Peyer's patch (tissue), 4 donors: ENCODE results near the gene UBE2E2. TPM values are rescaled to one million over a fixed set of nuclear protein-coding genes. Genes with fewer than 3 reads are reported as not detected.

Experiments used
- DNase-seq, 3 donors: peaks; one replicate each; pipeline ENCODE4 v3.0.0-alpha.2; 2017 to 2019
- H3K27ac ChIP-seq, 4 donors: fragments of 200-600 bp; sonication (generic); one replicate each; pipeline ENCODE4 v1.5.1; 2016 to 2019
- H3K27me3 ChIP-seq, 2 donors: fragments of 200-600 bp; sonication (generic); one replicate each; pipeline ENCODE4 v1.5.1; 2019
- H3K36me3 ChIP-seq, 3 donors: fragments of 200-600 bp; sonication (generic); one replicate each; pipeline ENCODE4 v1.5.1; 2016 to 2019
- H3K4me1 ChIP-seq, 4 donors: fragments of 200-600 bp; sonication (generic); one replicate each; pipeline ENCODE4 v1.5.1; 2016 to 2019
- H3K4me3 ChIP-seq, 4 donors: fragments of 200-600 bp; sonication (generic); 1 replicate in 3 of 4; 2 replicates in 1 of 4; pipeline ENCODE4 v1.5.1; 2016 to 2019; ENCODE audit warnings: mild to moderate bottlenecking in 1 of 4
- H3K9me3 ChIP-seq, 4 donors: fragments of 200-600 bp; sonication (generic); one replicate each; pipeline ENCODE4 v1.5.1; 2016 to 2019; ENCODE audit warnings: mild to moderate bottlenecking in 1 of 4
- CTCF ChIP-seq, 6 experiments: fragments of 450-650 bp in 4 of 6; fragments of 200-600 bp in 2 of 6; sonication (generic) in 1 of 6; IDR thresholded peaks; one replicate each; pipeline ENCODE4 v1.5.1; 2017 to 2019; ENCODE audit warnings: antibody characterized with exemption in 6 of 6, mild to moderate bottlenecking in 3 of 6, moderate library complexity in 1 of 6
- POLR2A ChIP-seq, 2 donors: fragments of 450-650 bp; IDR thresholded peaks; one replicate each; pipeline ENCODE4 v1.5.1; 2017; ENCODE audit warnings: antibody characterized with exemption in 2 of 2, mild to moderate bottlenecking in 2 of 2, moderate library complexity in 2 of 2
- total RNA-seq, 4 donors: library from RNA; depleted of rRNA; stranded (reverse); fragments of >200 nt; gene quantifications; one replicate each; pipeline ENCODE4 v1.1.0, GENCODE V29; 2016

UBE2E2 gene
- total RNA-seq, 4 donors from 2014 or later: 0.70 to 37.1 (median 20.8) TPM

- no peak for DNase-seq
- no peaks in the 10 kb centered on the region for H3K4me1 ChIP-seq
- H3K4me3 ChIP-seq: no peak overlapping the region
- no peaks in the 10 kb centered on the region for H3K9me3 ChIP-seq
- H3K36me3 ChIP-seq: no peaks in the 10 kb centered on the region
- no peaks in the 10 kb centered on the region for H3K27me3 ChIP-seq
- no peak for TF ChIP-seq POLR2A (IDR thresholded peaks at IDR 0.05)
- TF ChIP-seq CTCF (IDR thresholded peaks at IDR 0.05): no peak
- no peak overlapping the region for H3K27ac ChIP-seq
These were observed 397.2 kb downstream of the UBE2E2 start for GRCh38 chr3:23600167-23600871.

GRCh38 chr3:23601091-23601822 is 398.1 kb downstream of the UBE2E2 start:
- H3K27ac ChIP-seq: no peak overlapping the region
- no peaks in the 10 kb centered on the region for H3K9me3 ChIP-seq
- no peak overlapping the region for H3K4me3 ChIP-seq
- H3K27me3 ChIP-seq: no peaks in the 10 kb centered on the region
- no peaks in the 10 kb centered on the region for H3K36me3 ChIP-seq
- H3K4me1 ChIP-seq: no peaks in the 10 kb centered on the region
- DNase-seq: no peak
- TF ChIP-seq POLR2A (IDR thresholded peaks at IDR 0.05): no peak
- TF ChIP-seq CTCF (IDR thresholded peaks at IDR 0.05): no peak

GRCh38 chr3:23602971-23603370 is 399.8 kb downstream of the UBE2E2 start:
- Histone ChIP-seq H3K4me1 (no peaks in the 10 kb centered on the region), H3K9me3 (no peaks in the 10 kb centered on the region), H3K27ac (no peak overlapping the region), H3K4me3 (no peak overlapping the region), H3K27me3 (no peaks in the 10 kb centered on the region), H3K36me3 (no peaks in the 10 kb centered on the region)
- DNase-seq: no peak
- TF ChIP-seq POLR2A (IDR thresholded peaks at IDR 0.05): no peak
- no peak for TF ChIP-seq CTCF (IDR thresholded peaks at IDR 0.05)

- no peak for DNase-seq
- TF ChIP-seq POLR2A (IDR thresholded peaks at IDR 0.05): no peak
- no peak for TF ChIP-seq CTCF (IDR thresholded peaks at IDR 0.05)
These were observed 404.2 kb downstream of the UBE2E2 start for GRCh38 chr3:23607184-23607847.

GRCh38 chr3:23608650-23609049 is 405.5 kb downstream of the UBE2E2 start:
- Histone ChIP-seq H3K36me3 (no peaks in the 10 kb centered on the region), H3K27me3 (no peaks in the 10 kb centered on the region), H3K27ac (no peak overlapping the region), H3K9me3 (no peaks in the 10 kb centered on the region), H3K4me3 (no peak overlapping the region), H3K4me1 (peaks cover 0 to 5% (median 0%) of the 10 kb centered on the region in 4 donors)
- DNase-seq: no peak
- TF ChIP-seq CTCF (IDR thresholded peaks at IDR 0.05): no peak
- no peak for TF ChIP-seq POLR2A (IDR thresholded peaks at IDR 0.05)

More at GRCh38 chr3:23607184-23607847, 404.2 kb downstream of the UBE2E2 start:
- Histone ChIP-seq H3K36me3 (no peaks in the 10 kb centered on the region), H3K9me3 (no peaks in the 10 kb centered on the region), H3K27me3 (no peaks in the 10 kb centered on the region), H3K4me3 (no peak overlapping the region), H3K27ac (no peak overlapping the region), H3K4me1 (peaks cover 0 to 5% (median 0%) of the 10 kb centered on the region in 4 donors)
